Measurements from ENCODE around the gene RSPRY1. TPM values are rescaled to one million over a fixed set of nuclear protein-coding genes. Genes with fewer than 3 reads are reported as not detected.
"Not testable (repeated sequence)": the region's sequence is repeated elsewhere in the genome, so short reads cannot be mapped to it uniquely, and the experiment has no call there.

RSPRY1 gene
- total RNA-seq, 3 donors from 2014 or later = 40.6 to 44.1 (median 42.0) TPM

- Histone ChIP-seq H3K4me1 (ENCODE audit: low read depth) (peaks cover 13% of the 10 kb centered on the region), H3K36me3 (ENCODE audit: low read depth) (no peaks in the 10 kb centered on the region), H3K9me3 (no peaks in the 10 kb centered on the region), H3K4me3 (no peak overlapping the region)
- intact Hi-C loops (cut with DNase I, micrococcal nuclease) = no loop called here
- no peak for TF ChIP-seq CTCF (IDR thresholded peaks at IDR 0.05)
- DNase-seq (no peak), ATAC-seq (no peak)
Observed at GRCh38 chr16:57273826-57274225, 87.7 kb downstream of the RSPRY1 start.

- peaks cover 17% of the 10 kb centered on the region for H3K4me1 ChIP-seq (ENCODE audit: low read depth)
- H3K4me3 ChIP-seq; DNase-seq; H3K36me3 ChIP-seq (ENCODE audit: low read depth); ATAC-seq; H3K9me3 ChIP-seq; intact Hi-C loops (cut with DNase I, micrococcal nuclease): not testable (repeated sequence)
Observed at GRCh38 chr16:57275946-57276345, 89.8 kb downstream of the RSPRY1 start.

- Histone ChIP-seq H3K36me3 (ENCODE audit: low read depth) (no peaks in the 10 kb centered on the region), H3K4me1 (ENCODE audit: low read depth) (peaks cover 17% of the 10 kb centered on the region), H3K4me3 (no peak overlapping the region), H3K9me3 (no peaks in the 10 kb centered on the region)
- no peak for TF ChIP-seq CTCF (IDR thresholded peaks at IDR 0.05)
- no peak for DNase-seq
- ATAC-seq = peak; percentile 61
- intact Hi-C loops (cut with DNase I, micrococcal nuclease) = no loop called here
Observed at GRCh38 chr16:57276596-57276995, 90.5 kb downstream of the RSPRY1 start.

GRCh38 chr16:57277586-57277985 lies 91.5 kb downstream of the RSPRY1 start:
- TF ChIP-seq CTCF (IDR thresholded peaks at IDR 0.05) = no peak
- peak; percentile 25 for ATAC-seq
- DNase-seq = peak in 1 of 3 donors; percentile 55
- H3K9me3 ChIP-seq = no peaks in the 10 kb centered on the region
- H3K36me3 ChIP-seq (ENCODE audit: low read depth) = no peaks in the 10 kb centered on the region
- peaks cover 17% of the 10 kb centered on the region for H3K4me1 ChIP-seq (ENCODE audit: low read depth)
- intact Hi-C loops (cut with DNase I, micrococcal nuclease) = no loop called here
- no peak overlapping the region for H3K4me3 ChIP-seq

GRCh38 chr16:57278494-57278893 lies 92.4 kb downstream of the RSPRY1 start:
- H3K9me3 ChIP-seq = no peaks in the 10 kb centered on the region
- intact Hi-C loops (cut with DNase I, micrococcal nuclease) = no loop called here
- no peaks in the 10 kb centered on the region for H3K36me3 ChIP-seq (ENCODE audit: low read depth)
- no peak for TF ChIP-seq CTCF (IDR thresholded peaks at IDR 0.05)
- DNase-seq (no peak), ATAC-seq (no peak)
- peaks cover 17% of the 10 kb centered on the region for H3K4me1 ChIP-seq (ENCODE audit: low read depth)
- H3K4me3 ChIP-seq = no peak overlapping the region

- DNase-seq (peak in 1 of 3 donors; percentile 28), ATAC-seq (peak; percentile 15)
- intact Hi-C loops (cut with DNase I, micrococcal nuclease) = no loop called here
- Histone ChIP-seq H3K4me3 (no peak overlapping the region), H3K4me1 (ENCODE audit: low read depth) (peaks cover 23% of the 10 kb centered on the region), H3K9me3 (no peaks in the 10 kb centered on the region), H3K36me3 (ENCODE audit: low read depth) (no peaks in the 10 kb centered on the region)
- TF ChIP-seq CTCF (IDR thresholded peaks at IDR 0.05) = no peak
Observed at GRCh38 chr16:57279780-57280638, 93.9 kb downstream of the RSPRY1 start.

Measured in mucosa of descending colon (tissue), 3 donors.